K562 (cell line): Measurements from ENCODE around the gene RGS12. TPM values are rescaled to one million over a fixed set of nuclear protein-coding genes. Genes with fewer than 3 reads are reported as not detected.

Experiments used
- ATAC-seq: fragments of 200-7000 bp; cut with Tn5 transposase; 3 replicates; pipeline ENCODE4 v1.9.1; 2020; ENCODE audit warnings: moderate library complexity
- BruUV-seq: library from RNA; stranded (reverse); fragments of 400-500 nt; replicated peaks from 2 replicates; lab custom pipeline; 2021; lab: Mats Ljungman, UMichigan
- CTCF ChIA-PET: fragments of 300-600 bp; formaldehyde crosslinking; extraction: SDS; loops from one replicate; lab custom pipeline; 2021; ENCODE audit warnings: low intra/inter-chr PET ratio; lab: Yijun Ruan, JAX
- POLR2A ChIA-PET: fragments of 300-600, 350-650 bp; sonication (Branson Sonifier 250); formaldehyde crosslinking; extraction: SDS; loops from one replicate; lab custom pipeline; 2021; ENCODE audit warnings: antibody characterized with exemption, inconsistent platforms; lab: Yijun Ruan, JAX
- DNase-seq, 4 experiments: peaks; one replicate each; pipeline versions ENCODE4 v3.0.0 to v3.0.0-alpha.2; 2011 to 2018; ENCODE audit warnings: low spot score in 3 of 4, mixed read lengths in 3 of 4; ENCODE audit errors: extremely low read depth in 1 of 4
- FAIRE-seq: peaks from 2 replicates; lab custom pipeline; 2011; peaks lifted over from hg19 to GRCh38; lab: Jason Lieb, UNC
- H2AFZ ChIP-seq: 2 replicates; pipeline ENCODE4 v1.6.0; 2011; ENCODE audit warnings: low read depth, low read length, control low read depth, inconsistent platforms
- H3K27ac ChIP-seq: fragments of 200-600 bp; 3 replicates; pipeline ENCODE4 v1.8.0; 2011; ENCODE audit warnings: low read depth, mild to moderate bottlenecking, control low read depth, inconsistent platforms, low read length, moderate library complexity, mixed read lengths; ENCODE audit errors: extremely low read depth
- H3K27me3 ChIP-seq, 2 experiments: fragments of 300-600 bp in 1 of 2; 2 replicates in 1 of 2; 3 replicates in 1 of 2; pipeline versions ENCODE4 v1.6.0 to v1.8.0; 2011; ENCODE audit warnings: inconsistent platforms in 2 of 2, low read length in 2 of 2, mild to moderate bottlenecking in 1 of 2, mixed read lengths in 1 of 2, moderate library complexity in 1 of 2; ENCODE audit not compliant: control insufficient read depth in 2 of 2, insufficient read depth in 2 of 2
- H3K36me3 ChIP-seq: fragments of 300-600 bp; 3 replicates; pipeline ENCODE4 v1.8.0; 2011; ENCODE audit warnings: mild to moderate bottlenecking, low read length, inconsistent platforms; ENCODE audit not compliant: control insufficient read depth, insufficient read depth
- H3K4me1 ChIP-seq, 2 experiments: fragments of 200-600 bp in 1 of 2; replicated peaks in 1 of 2; 2 replicates in 1 of 2; 3 replicates in 1 of 2; pipeline versions ENCODE4 v1.5.1 to v1.8.0; 2011; ENCODE audit warnings: inconsistent platforms in 2 of 2, low read length in 2 of 2, mild to moderate bottlenecking in 1 of 2, mixed read lengths in 1 of 2, moderate library complexity in 1 of 2; ENCODE audit not compliant: control insufficient read depth in 2 of 2, insufficient read depth in 2 of 2
- H3K4me2 ChIP-seq: 2 replicates; pipeline ENCODE4 v1.6.1; 2011; ENCODE audit warnings: low read length, control low read depth, inconsistent platforms, mixed read lengths; ENCODE audit not compliant: insufficient read depth
- H3K4me3 ChIP-seq: fragments of 200-600 bp; sonication (generic), shearing (Covaris generic); 2 replicates; pipeline ENCODE4 v1.5.1; 2016; ENCODE audit warnings: control low read depth, inconsistent platforms
- H3K79me2 ChIP-seq: fragments of 200-600 bp; 3 replicates; pipeline ENCODE4 v1.8.0; 2011; ENCODE audit warnings: low read length, inconsistent platforms; ENCODE audit not compliant: control insufficient read depth, insufficient read depth
- H3K9ac ChIP-seq, 2 experiments: 2 replicates each; pipeline versions ENCODE4 v1.6.0 to v1.6.1; 2011; ENCODE audit warnings: low read depth in 2 of 2, low read length in 2 of 2, control low read depth in 1 of 2, inconsistent platforms in 1 of 2, mild to moderate bottlenecking in 1 of 2, mixed read lengths in 1 of 2; ENCODE audit not compliant: insufficient read depth in 1 of 2
- H3K9me1 ChIP-seq: one replicate; pipeline ENCODE4 v1.6.0; 2011; ENCODE audit warnings: inconsistent platforms, mild to moderate bottlenecking, low read length, moderate library complexity; ENCODE audit not compliant: control insufficient read depth, insufficient read depth
- H3K9me3 ChIP-seq: replicated peaks from 2 replicates; pipeline ENCODE4 v1.5.1; 2011; ENCODE audit warnings: low read depth, low read length, inconsistent platforms; ENCODE audit not compliant: control insufficient read depth, insufficient read depth
- H4K20me1 ChIP-seq: replicated peaks from 2 replicates; pipeline ENCODE4 v1.6.1; 2011; ENCODE audit warnings: low read length, inconsistent platforms, mixed read lengths; ENCODE audit not compliant: control insufficient read depth, insufficient read depth
- E2F3 ChIP-seq: fragments of 250-450 bp; sonication (Bioruptor Pico); IDR thresholded peaks from 2 replicates; pipeline ENCODE4 v1.4.0; 2020; ENCODE audit warnings: mild to moderate bottlenecking
- SMARCA5 ChIP-seq: fragments of 450-650 bp; IDR thresholded peaks from 2 replicates; pipeline ENCODE4 v1.6.1; 2016
- SMARCE1 ChIP-seq: fragments of 450-650 bp; IDR thresholded peaks from 2 replicates; pipeline ENCODE4 v1.7.1; 2016; ENCODE audit warnings: mild to moderate bottlenecking
- SMC3 ChIP-seq: conservative IDR thresholded peaks from 2 replicates; pipeline ENCODE4 v1.6.1; 2011; ENCODE audit warnings: low read depth, low read length, improper control_type of control experiment; ENCODE audit not compliant: insufficient read depth
- U2AF2 ChIP-seq: fragments of 200-400 bp; formaldehyde crosslinking; optimal IDR thresholded peaks from 2 replicates; pipeline ENCODE3; 2017; ENCODE audit warnings: low read depth, mild to moderate bottlenecking, low read length
- XRCC5 ChIP-seq: fragments of 200-400 bp; formaldehyde crosslinking; IDR thresholded peaks from 2 replicates; pipeline ENCODE4 v1.6.1; 2017; ENCODE audit warnings: low read depth, mild to moderate bottlenecking, low read length
- ZBTB7A ChIP-seq: IDR thresholded peaks from 2 replicates; pipeline ENCODE4 v1.6.1; 2011; ENCODE audit warnings: low read depth, mild to moderate bottlenecking, low read length, moderate library complexity, borderline replicate concordance; ENCODE audit not compliant: control insufficient read depth
- ZBTB8A ChIP-seq: fragments of 450-650 bp; IDR thresholded peaks from 2 replicates; pipeline ENCODE4 v1.6.1; 2018; ENCODE audit warnings: mild to moderate bottlenecking, moderate library complexity; ENCODE audit not compliant: partially characterized antibody
- ZNF197 ChIP-seq: fragments of 200-800 bp; sonication (Bioruptor generic); IDR thresholded peaks from 2 replicates; pipeline ENCODE4 v1.6.1; 2016; ENCODE audit warnings: low read depth, missing genetic modification characterization, missing compliant biosample characterization
- ZNF224 ChIP-seq: sonication (generic); formaldehyde crosslinking; IDR thresholded peaks from 2 replicates; pipeline ENCODE4 v1.8.0; 2022; ENCODE audit warnings: mild to moderate bottlenecking, missing genetic modification reagents
- ZNF444 ChIP-seq: fragments of 250-450 bp; sonication (Bioruptor Pico); IDR thresholded peaks from 2 replicates; pipeline ENCODE4 v1.4.0; 2020; ENCODE audit warnings: mild to moderate bottlenecking, moderate library complexity
- ZNF583 ChIP-seq: fragments of 250-450 bp; sonication (Bioruptor Pico); IDR thresholded peaks from 2 replicates; pipeline ENCODE4 v1.4.0; 2020
- ZNF780A ChIP-seq: fragments of 250-450 bp; sonication (Bioruptor Pico); IDR thresholded peaks from 2 replicates; pipeline ENCODE4 v1.5.0; 2021; ENCODE audit warnings: mild to moderate bottlenecking
- WGBS: fragments of 100-300 bp; shearing (Covaris generic); methylation state at CpG from one replicate; pipeline ENCODE4 v1.1.6; 2016; ENCODE audit warnings: low coverage, mixed read lengths; ENCODE audit not compliant: insufficient coverage; ENCODE audit errors: missing lambda C conversion rate; 5-methylcytosine and 5-hydroxymethylcytosine counted together
- in situ Hi-C: fragments of 300-500 bp; cut with MboI; formaldehyde crosslinking; loops from 4 replicates; pipeline ENCODE4 v1.15.0; 2018; ENCODE audit warnings: inconsistent platforms, mixed read lengths
- intact Hi-C: fragments of 100-400 bp; cut with micrococcal nuclease; formaldehyde crosslinking; loops from 2 replicates; pipeline ENCODE4 v1.14.2; 2022
- polyA plus RNA-seq, 8 experiments: library from polyadenylated mRNA; depleted of rRNA in 4 of 8; stranded (reverse) in 5 of 8; unstranded in 3 of 8; fragments of >200 nt; fragmentation: Nextera tagmentation in 2 of 8; fragmentation: Illumina TruSeq in 1 of 8; extraction: Ambion mirVana in 2 of 8; extraction: Trizol in 1 of 8; gene quantifications; 2 replicates each; pipeline versions ENCODE4 v1.2.1 to v1.2.3, GENCODE V29; 2011 to 2014; ENCODE audit warnings: inconsistent platforms in 1 of 8, missing spikeins in 1 of 8
- total RNA-seq, 7 experiments: library from RNA; depleted of rRNA in 6 of 7; stranded (reverse); fragments of >200 nt in 6 of 7; fragmentation: Illumina TruSeq in 2 of 7; extraction: Trizol in 2 of 7; gene quantifications; 2 replicates each; pipeline versions ENCODE4 v1.2.1 to v1.2.3, GENCODE V29; 2011 to 2021; ENCODE audit warnings: low replicate concordance in 1 of 7
- TF ChIP-seq, protein P1 (sequence below): fragments of 450-650 bp; IDR thresholded peaks from 2 replicates; pipeline ENCODE4 v1.6.1; 2016; ENCODE audit warnings: low read depth
- TF ChIP-seq, protein P2 (sequence below), 2 experiments: fragments of 250-450 bp in 1 of 2; fragments of 450-650 bp in 1 of 2; sonication (Bioruptor Pico) in 1 of 2; IDR thresholded peaks; 2 replicates each; pipeline versions ENCODE4 v1.6.1 to v1.8.0; 2016 to 2021; ENCODE audit warnings: mild to moderate bottlenecking in 2 of 2, moderate library complexity in 2 of 2, missing compliant biosample characterization in 1 of 2, missing genetic modification characterization in 1 of 2

Gene RGS12
- total and polyA plus RNA-seq, 9 of the 15 experiments (the other 6 are each of a cell fraction or from before 2014, with no cell fraction given), result 0.30 to 8.8 (median 5.5) TPM

DNA sequence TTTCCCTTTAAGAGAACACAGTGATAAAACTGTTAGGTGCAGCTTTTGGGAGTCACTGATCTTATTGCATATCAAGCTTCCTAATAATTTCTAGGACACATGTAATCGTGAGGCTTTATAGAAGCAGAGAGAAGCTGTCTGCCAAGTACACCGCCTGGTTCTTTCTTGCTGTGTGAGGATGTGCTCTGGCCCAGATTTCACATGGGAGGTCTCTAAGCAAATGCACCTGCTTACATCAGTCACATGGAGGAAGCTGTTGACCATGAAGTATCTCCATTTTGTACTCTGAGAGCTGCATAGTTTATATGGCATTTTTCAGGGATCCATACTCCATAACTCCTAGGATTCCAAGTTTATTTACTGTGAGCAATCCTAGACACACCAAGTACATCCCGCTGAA lies 37.1 kb downstream of the RGS12 start:
- in situ Hi-C loops, result no loop called here
- POLR2A ChIA-PET, result interaction anchor here (1.9 kb wide), 1 partner anchor 11 kb away, joined by 5 read pairs; no protein-coding TSS in a partner anchor
- no peaks in the 10 kb centered on the region for H3K79me2 ChIP-seq
- H2AFZ ChIP-seq, result no peak overlapping the region
- H3K4me1 ChIP-seq, result peaks cover 0 to 4% of the 10 kb centered on the region in 2 experiments; a peak in 1 of 5 replicates
- H4K20me1 ChIP-seq, result 0 out of 2 replicates have a peak, but pooled peaks cover 6% of the 10 kb centered on the region
- ATAC-seq, result no peak
- H3K9me3 ChIP-seq, result no peaks in the 10 kb centered on the region
- no peak overlapping the region for H3K9ac ChIP-seq
- H3K27me3 ChIP-seq, result 0 out of 5 replicates have a peak, but pooled peaks cover 0 to 6% of the 10 kb centered on the region in 2 experiments
- no peaks in the 10 kb centered on the region for H3K36me3 ChIP-seq
- FAIRE-seq, result peak; percentile 19
- CTCF ChIA-PET, result no interaction called here
- no peak overlapping the region for H3K4me3 ChIP-seq
- intact Hi-C loops, result loop anchor here (10.0 kb wide), 2 partner anchors 135 to 225 kb away; no protein-coding TSS in a partner anchor
- no peaks in the 10 kb centered on the region for H3K9me1 ChIP-seq
- no peak overlapping the region for H3K27ac ChIP-seq
- no TSS peak for BruUV-seq
- no peak overlapping the region for H3K4me2 ChIP-seq
- WGBS, result 17% methylated on average over 3 of the region's 3 CpGs
- DNase-seq, result no peak
- TF ChIP-seq ZNF583 (CRISPR knock-in tag), result no peak
- TF ChIP-seq, protein P1, sequence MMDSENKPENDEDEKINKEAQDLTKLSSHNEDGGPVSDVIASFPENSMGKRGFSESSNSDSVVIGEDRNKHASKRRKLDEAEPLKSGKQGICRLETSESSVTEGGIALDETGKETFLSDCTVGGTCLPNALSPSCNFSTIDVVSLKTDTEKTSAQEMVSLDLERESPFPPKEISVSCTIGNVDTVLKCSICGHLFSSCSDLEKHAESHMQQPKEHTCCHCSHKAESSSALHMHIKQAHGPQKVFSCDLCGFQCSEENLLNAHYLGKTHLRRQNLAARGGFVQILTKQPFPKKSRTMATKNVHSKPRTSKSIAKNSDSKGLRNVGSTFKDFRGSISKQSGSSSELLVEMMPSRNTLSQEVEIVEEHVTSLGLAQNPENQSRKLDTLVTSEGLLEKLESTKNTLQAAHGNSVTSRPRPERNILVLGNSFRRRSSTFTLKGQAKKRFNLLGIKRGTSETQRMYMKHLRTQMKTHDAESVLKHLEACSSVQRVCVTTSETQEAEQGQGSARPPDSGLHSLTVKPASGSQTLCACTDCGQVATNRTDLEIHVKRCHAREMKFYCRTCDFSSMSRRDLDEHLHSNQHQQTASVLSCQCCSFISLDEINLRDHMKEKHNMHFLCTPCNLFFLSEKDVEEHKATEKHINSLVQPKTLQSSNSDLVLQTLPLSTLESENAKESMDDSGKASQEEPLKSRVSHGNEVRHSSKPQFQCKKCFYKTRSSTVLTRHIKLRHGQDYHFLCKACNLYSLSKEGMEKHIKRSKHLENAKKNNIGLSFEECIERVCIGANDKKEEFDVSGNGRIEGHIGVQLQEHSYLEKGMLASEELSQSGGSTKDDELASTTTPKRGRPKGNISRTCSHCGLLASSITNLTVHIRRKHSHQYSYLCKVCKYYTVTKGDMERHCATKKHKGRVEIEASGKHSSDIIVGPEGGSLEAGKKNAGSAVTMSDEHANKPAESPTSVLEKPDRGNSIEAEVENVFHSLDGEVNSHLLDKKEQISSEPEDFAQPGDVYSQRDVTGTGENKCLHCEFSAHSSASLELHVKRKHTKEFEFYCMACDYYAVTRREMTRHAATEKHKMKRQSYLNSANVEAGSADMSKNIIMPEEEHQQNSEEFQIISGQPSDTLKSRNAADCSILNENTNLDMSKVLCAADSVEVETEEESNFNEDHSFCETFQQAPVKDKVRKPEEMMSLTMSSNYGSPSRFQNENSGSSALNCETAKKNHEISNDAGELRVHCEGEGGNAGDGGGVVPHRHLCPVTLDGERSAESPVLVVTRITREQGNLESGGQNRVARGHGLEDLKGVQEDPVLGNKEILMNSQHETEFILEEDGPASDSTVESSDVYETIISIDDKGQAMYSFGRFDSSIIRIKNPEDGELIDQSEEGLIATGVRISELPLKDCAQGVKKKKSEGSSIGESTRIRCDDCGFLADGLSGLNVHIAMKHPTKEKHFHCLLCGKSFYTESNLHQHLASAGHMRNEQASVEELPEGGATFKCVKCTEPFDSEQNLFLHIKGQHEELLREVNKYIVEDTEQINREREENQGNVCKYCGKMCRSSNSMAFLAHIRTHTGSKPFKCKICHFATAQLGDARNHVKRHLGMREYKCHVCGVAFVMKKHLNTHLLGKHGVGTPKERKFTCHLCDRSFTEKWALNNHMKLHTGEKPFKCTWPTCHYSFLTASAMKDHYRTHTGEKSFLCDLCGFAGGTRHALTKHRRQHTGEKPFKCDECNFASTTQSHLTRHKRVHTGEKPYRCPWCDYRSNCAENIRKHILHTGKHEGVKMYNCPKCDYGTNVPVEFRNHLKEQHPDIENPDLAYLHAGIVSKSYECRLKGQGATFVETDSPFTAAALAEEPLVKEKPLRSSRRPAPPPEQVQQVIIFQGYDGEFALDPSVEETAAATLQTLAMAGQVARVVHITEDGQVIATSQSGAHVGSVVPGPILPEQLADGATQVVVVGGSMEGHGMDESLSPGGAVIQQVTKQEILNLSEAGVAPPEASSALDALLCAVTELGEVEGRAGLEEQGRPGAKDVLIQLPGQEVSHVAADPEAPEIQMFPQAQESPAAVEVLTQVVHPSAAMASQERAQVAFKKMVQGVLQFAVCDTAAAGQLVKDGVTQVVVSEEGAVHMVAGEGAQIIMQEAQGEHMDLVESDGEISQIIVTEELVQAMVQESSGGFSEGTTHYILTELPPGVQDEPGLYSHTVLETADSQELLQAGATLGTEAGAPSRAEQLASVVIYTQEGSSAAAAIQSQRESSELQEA, result no peak
- TF ChIP-seq SMC3, result no peak
- no peak for TF ChIP-seq E2F3 (CRISPR knock-in tag)
- TF ChIP-seq SMARCA5, result no peak
- no peak for TF ChIP-seq XRCC5
- TF ChIP-seq ZBTB7A, result no peak
- no peak for TF ChIP-seq ZNF197 (CRISPR knock-in tag)
- no peak for TF ChIP-seq SMARCE1
- no peak for TF ChIP-seq ZNF224 (CRISPR knock-in tag)
- TF ChIP-seq ZBTB8A, result no peak
- no peak for TF ChIP-seq ZNF444 (CRISPR knock-in tag)
- TF ChIP-seq, protein P2, sequence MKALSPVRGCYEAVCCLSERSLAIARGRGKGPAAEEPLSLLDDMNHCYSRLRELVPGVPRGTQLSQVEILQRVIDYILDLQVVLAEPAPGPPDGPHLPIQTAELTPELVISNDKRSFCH (CRISPR knock-in tag; IDR thresholded peaks at IDR 0.05), result no peak
- TF ChIP-seq, protein P2 (tag; IDR thresholded peaks at IDR 0.05), result no peak
- no peak for TF ChIP-seq U2AF2
- TF ChIP-seq ZNF780A (CRISPR knock-in tag), result no peak
